Progenitor cell of endocrine pancreas (in vitro differentiated cells): ENCODE data around the gene C17orf67. TPM values are rescaled to one million over a fixed set of nuclear protein-coding genes. Genes with fewer than 3 reads are reported as not detected.
A peak's percentile ranks its signal among the peaks of the same experiment; 100 is the strongest.

Experiments
- DNase-seq: peaks from one replicate; pipeline ENCODE4 v3.0.0; 2021; ENCODE audit warnings: low spot score; ENCODE audit not compliant: unreplicated experiment
- H3K27ac Mint-ChIP-seq: 2 replicates; pipeline ENCODE4 v1.8.0; 2021; ENCODE audit warnings: mild to moderate bottlenecking, moderate library complexity, mixed read lengths
- H3K27me3 Mint-ChIP-seq: 2 replicates; pipeline ENCODE4 v1.8.0; 2021; ENCODE audit warnings: mixed read lengths
- H3K36me3 Mint-ChIP-seq: 2 replicates; pipeline ENCODE4 v1.8.0; 2022; ENCODE audit warnings: mixed read lengths; ENCODE audit not compliant: insufficient read depth
- H3K4me1 Mint-ChIP-seq: 2 replicates; pipeline ENCODE4 v1.8.0; 2021; ENCODE audit warnings: low read depth, mixed read lengths
- H3K4me3 Mint-ChIP-seq: 2 replicates; pipeline ENCODE4 v1.8.0; 2021; ENCODE audit warnings: low read depth, mild to moderate bottlenecking, moderate library complexity, mixed read lengths
- H3K9me3 Mint-ChIP-seq: 2 replicates; pipeline ENCODE4 v1.8.0; 2021; ENCODE audit warnings: low read depth, mixed read lengths
- total RNA-seq: library from RNA; stranded (reverse); gene quantifications from 2 replicates; pipeline ENCODE4 v1.2.1, GENCODE V29; 2021
- TF ChIP-seq, protein P1 (sequence below): fragments of 200-600 bp; sonication (generic); IDR thresholded peaks from one replicate; pipeline ENCODE4 v1.5.0; 2021; ENCODE audit warnings: antibody characterized with exemption, mild to moderate bottlenecking; ENCODE audit not compliant: unreplicated experiment

Gene C17orf67
- total RNA-seq, 1 donor from 2014 or later: 0.65 TPM

DNA sequence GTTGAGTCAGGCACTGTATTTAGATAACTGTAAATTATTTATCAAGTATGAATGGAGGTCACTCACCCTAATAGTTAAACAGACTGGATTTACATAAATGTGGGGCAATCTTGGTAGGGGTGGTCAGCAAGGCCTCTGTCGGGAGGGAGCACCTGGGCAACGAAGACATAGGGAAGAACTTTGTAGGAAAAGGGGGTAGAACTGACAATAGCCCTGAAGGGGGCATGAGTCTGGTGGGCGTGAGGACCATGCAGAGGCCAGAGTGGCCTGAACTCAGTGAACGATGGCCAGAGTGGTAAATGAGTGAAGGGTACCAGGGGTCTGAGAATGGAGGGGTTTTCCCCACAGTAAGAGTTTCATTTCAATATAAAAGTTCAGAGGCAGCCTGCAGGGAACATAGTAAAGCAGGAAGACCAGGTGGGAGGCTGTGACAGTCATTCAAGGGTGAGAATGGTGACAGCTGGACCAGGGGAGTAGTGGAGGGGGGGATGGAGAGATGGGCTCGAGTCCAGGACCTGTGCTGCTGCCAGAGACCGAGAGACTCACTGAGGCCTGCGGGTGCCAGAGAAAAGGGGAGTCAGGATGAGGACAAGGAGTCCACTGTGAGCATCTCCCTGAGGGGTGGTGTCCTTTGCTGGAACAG, 2.9 kb downstream of the C17orf67 start:
- TF ChIP-seq, protein P1, sequence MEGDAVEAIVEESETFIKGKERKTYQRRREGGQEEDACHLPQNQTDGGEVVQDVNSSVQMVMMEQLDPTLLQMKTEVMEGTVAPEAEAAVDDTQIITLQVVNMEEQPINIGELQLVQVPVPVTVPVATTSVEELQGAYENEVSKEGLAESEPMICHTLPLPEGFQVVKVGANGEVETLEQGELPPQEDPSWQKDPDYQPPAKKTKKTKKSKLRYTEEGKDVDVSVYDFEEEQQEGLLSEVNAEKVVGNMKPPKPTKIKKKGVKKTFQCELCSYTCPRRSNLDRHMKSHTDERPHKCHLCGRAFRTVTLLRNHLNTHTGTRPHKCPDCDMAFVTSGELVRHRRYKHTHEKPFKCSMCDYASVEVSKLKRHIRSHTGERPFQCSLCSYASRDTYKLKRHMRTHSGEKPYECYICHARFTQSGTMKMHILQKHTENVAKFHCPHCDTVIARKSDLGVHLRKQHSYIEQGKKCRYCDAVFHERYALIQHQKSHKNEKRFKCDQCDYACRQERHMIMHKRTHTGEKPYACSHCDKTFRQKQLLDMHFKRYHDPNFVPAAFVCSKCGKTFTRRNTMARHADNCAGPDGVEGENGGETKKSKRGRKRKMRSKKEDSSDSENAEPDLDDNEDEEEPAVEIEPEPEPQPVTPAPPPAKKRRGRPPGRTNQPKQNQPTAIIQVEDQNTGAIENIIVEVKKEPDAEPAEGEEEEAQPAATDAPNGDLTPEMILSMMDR: no peak
- peaks cover 5% of the 10 kb centered on the region for H3K36me3 Mint-ChIP-seq
- no peak for DNase-seq
- H3K4me1 Mint-ChIP-seq: peaks cover 7% of the 10 kb centered on the region
- H3K27me3 Mint-ChIP-seq: peaks cover 34% of the 10 kb centered on the region
- no peak overlapping the region for H3K27ac Mint-ChIP-seq
- no peak overlapping the region for H3K4me3 Mint-ChIP-seq
- no peaks in the 10 kb centered on the region for H3K9me3 Mint-ChIP-seq

DNA sequence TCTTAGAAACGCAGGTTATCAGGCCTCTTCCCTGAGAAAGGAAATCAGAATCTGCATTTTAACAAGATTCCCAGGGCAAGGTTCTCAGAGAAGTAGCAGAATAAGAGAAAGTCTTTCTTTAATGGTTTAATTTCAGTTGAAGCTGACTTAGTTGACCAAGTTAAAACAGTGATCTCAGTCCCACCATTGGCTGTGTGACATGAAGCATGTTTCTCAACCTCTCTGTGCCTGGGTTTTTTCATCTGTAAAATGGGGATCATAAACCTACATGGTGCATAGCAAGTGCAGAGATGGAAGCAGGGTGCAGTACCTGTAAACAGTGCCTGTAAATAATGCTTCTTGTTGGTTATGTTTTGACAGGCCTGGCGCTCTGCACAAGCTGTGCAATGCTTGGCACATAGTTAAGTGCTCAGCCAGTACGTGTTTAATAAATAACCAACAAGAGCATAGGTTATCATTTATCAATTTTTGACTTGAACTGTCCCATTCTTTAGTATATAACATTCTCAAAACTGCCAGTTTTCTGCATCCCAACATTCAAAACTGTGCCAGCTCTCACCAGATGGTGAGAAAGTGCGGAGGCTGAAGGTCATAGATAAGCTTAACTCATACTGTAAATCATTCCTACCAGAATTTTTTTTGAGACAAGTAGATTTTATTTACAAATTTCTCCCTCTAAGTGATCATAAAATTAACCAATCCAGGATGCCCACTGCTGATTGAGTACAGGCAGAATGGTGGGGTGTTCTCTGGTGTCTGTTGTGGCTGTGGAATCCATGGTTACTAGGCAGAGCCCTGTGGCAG, 6.9 kb downstream of the C17orf67 start:
- no peak for DNase-seq
- TF ChIP-seq, protein P1: no peak
- H3K4me1 Mint-ChIP-seq: no peaks in the 10 kb centered on the region
- peaks cover 3% of the 10 kb centered on the region for H3K36me3 Mint-ChIP-seq
- H3K4me3 Mint-ChIP-seq: no peak overlapping the region
- no peaks in the 10 kb centered on the region for H3K9me3 Mint-ChIP-seq
- H3K27ac Mint-ChIP-seq: no peak overlapping the region
- H3K27me3 Mint-ChIP-seq: peaks cover 16% of the 10 kb centered on the region

DNA sequence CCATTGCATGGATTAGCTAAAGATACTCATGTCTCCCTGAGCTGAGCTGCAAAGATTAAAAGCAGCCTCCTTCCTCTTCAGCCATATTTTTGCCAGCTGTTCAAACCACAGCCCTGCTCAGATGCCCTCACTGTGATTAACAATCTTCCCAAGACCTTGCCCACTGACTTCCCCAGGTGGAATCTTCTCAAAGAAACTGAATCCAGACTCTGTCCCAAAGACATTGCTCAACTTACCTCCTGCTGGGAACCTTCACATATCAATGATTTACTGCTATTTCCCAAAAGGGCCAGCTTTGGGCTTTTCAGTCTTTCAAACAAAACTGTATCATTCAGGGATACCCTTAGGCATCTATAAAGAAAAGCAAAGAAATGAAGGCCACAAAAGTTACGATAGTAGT, 9.2 kb downstream of the C17orf67 start:
- Mint-ChIP-seq H3K4me1 (peaks cover 5% of the 10 kb centered on the region), H3K9me3 (no peaks in the 10 kb centered on the region), H3K4me3 (no peak overlapping the region), H3K27me3 (peaks cover 4% of the 10 kb centered on the region), H3K27ac (peak overlapping the region; percentile 0), H3K36me3 (peaks cover 2% of the 10 kb centered on the region)
- no peak for DNase-seq
- TF ChIP-seq, protein P1: no peak

DNA sequence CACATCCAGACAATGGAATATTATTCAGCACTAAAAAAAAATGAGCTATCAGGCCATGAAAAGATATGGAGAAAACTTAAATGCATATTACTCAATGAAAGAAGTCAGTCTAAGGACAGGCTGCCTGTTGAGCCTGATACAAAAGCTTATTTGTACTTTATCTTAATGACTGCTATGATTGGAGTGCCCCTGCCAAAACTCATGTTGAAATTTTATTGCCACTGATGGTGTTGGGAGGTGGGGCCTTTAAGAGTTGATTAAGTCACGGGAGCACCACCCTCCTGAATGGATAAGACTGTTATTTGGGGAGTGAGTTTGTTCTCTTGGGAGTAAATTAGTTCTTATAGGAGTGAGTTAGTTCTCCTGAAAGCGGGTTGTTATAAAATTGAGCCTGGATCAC, 9.9 kb downstream of the C17orf67 start:
- TF ChIP-seq, protein P1: no peak
- H3K9me3 Mint-ChIP-seq: no peaks in the 10 kb centered on the region
- H3K27ac Mint-ChIP-seq: no peak overlapping the region
- H3K36me3 Mint-ChIP-seq: peaks cover 2% of the 10 kb centered on the region
- H3K4me1 Mint-ChIP-seq: peaks cover 6% of the 10 kb centered on the region
- no peak overlapping the region for H3K4me3 Mint-ChIP-seq
- DNase-seq: no peak
- peaks cover 11% of the 10 kb centered on the region for H3K27me3 Mint-ChIP-seq

DNA sequence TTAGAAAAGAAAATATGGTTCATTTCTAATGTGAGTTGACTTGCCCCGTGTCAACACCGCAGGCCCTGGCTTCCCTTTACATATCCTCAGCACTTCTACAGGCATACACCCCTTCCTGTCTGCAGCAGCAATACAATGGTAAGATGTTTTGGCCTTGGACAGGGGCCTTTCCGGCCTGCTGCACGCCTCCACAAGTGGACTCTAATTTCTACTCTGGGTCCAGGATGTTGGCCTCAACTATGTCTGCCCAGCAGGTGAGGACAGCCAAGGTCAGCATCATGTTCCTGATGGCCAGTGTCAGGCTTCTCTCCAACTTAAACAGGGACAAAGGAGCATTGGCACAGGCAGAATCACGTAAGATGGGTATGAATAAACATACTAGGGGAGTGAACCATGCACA, 11.0 kb downstream of the C17orf67 start:
- H3K9me3 Mint-ChIP-seq: no peaks in the 10 kb centered on the region
- H3K27ac Mint-ChIP-seq: no peak overlapping the region
- no peak overlapping the region for H3K4me3 Mint-ChIP-seq
- no peak for DNase-seq
- TF ChIP-seq, protein P1: no peak
- H3K27me3 Mint-ChIP-seq: peaks cover 13% of the 10 kb centered on the region
- peaks cover 2% of the 10 kb centered on the region for H3K36me3 Mint-ChIP-seq
- peaks cover 6% of the 10 kb centered on the region for H3K4me1 Mint-ChIP-seq
